GM19351 (cell line): ENCODE results near the gene ACOT13.
A peak's percentile ranks its signal among the peaks of the same experiment; 100 is the strongest.
"Not testable (repeated sequence)": the region's sequence is repeated elsewhere in the genome, so short reads cannot be mapped to it uniquely, and the experiment has no call there.

ENCODE experiments used
- ATAC-seq: cut with Tn5 transposase; IDR thresholded peaks from one replicate; pipeline ENCODE4 v1.9.1; 2021; ENCODE audit warnings: mild to moderate bottlenecking, moderate library complexity; ENCODE audit not compliant: unreplicated experiment

ACOT13 gene

GRCh38 chr6:24661759-24662158 is 5.1 kb upstream of the ACOT13 start:
- ATAC-seq: not testable (repeated sequence)

GRCh38 chr6:24662236-24662635 is 4.6 kb upstream of the ACOT13 start:
- no peak for ATAC-seq

GRCh38 chr6:24663189-24663588 is 3.7 kb upstream of the ACOT13 start:
- ATAC-seq: no peak

- no peak for ATAC-seq
Observed at GRCh38 chr6:24664046-24664987, 2.6 kb upstream of the ACOT13 start.

- ATAC-seq: peak; percentile 41
Observed at GRCh38 chr6:24666097-24666640, 708 bp upstream of the ACOT13 start.

GRCh38 chr6:24667378-24667803 is 514 bp downstream of the ACOT13 start:
- ATAC-seq: peak; percentile 2

- not testable (repeated sequence) for ATAC-seq
Observed at GRCh38 chr6:24668066-24668996, 1.5 kb downstream of the ACOT13 start.

- ATAC-seq: no peak
Observed at GRCh38 chr6:24668997-24669361, 2.1 kb downstream of the ACOT13 start.

GRCh38 chr6:24670492-24670891 is 3.6 kb downstream of the ACOT13 start:
- not testable (repeated sequence) for ATAC-seq

- ATAC-seq: not testable (repeated sequence)
Observed at GRCh38 chr6:24671077-24671476, 4.2 kb downstream of the ACOT13 start.

GRCh38 chr6:24672620-24673182 is 5.8 kb downstream of the ACOT13 start:
- ATAC-seq: no peak

- no peak for ATAC-seq
Observed at GRCh38 chr6:24673625-24674024, 6.7 kb downstream of the ACOT13 start.

- ATAC-seq: not testable (repeated sequence)
Observed at GRCh38 chr6:24678792-24679352, 12.0 kb downstream of the ACOT13 start.

- ATAC-seq: no peak
Observed at GRCh38 chr6:24680582-24680981, 13.7 kb downstream of the ACOT13 start.

- no peak for ATAC-seq
Observed at GRCh38 chr6:24683297-24684296, 16.7 kb downstream of the ACOT13 start.

- no peak for ATAC-seq
Observed at GRCh38 chr6:24686408-24686807, 19.5 kb downstream of the ACOT13 start.

GRCh38 chr6:24686946-24687345 is 20.1 kb downstream of the ACOT13 start:
- no peak for ATAC-seq

- ATAC-seq: no peak
Observed at GRCh38 chr6:24689964-24690363, 23.1 kb downstream of the ACOT13 start.

GRCh38 chr6:24690593-24690992 is 23.7 kb downstream of the ACOT13 start:
- no peak for ATAC-seq
